SK-MEL-5 (cell line): ENCODE data around the gene CAMKMT. TPM values are rescaled to one million over a fixed set of nuclear protein-coding genes. Genes with fewer than 3 reads are reported as not detected.
A peak's percentile ranks its signal among the peaks of the same experiment; 100 is the strongest.
"Not testable (repeated sequence)": the region's sequence is repeated elsewhere in the genome, so short reads cannot be mapped to it uniquely, and the experiment has no call there.

Experiments
- DNase-seq: peaks from one replicate; pipeline ENCODE4 v3.0.0-alpha.2; 2016; ENCODE audit warnings: low read depth, low spot score
- in situ Hi-C: cut with HindIII; loops from 2 replicates; pipeline ENCODE4 v1.10.0; 2016; ENCODE audit warnings: low sequenced_read_pairs, high pct_unique_total_duplicates, low pct_unique_long_range_greater_than_20kb
- total RNA-seq: library from RNA; depleted of rRNA; stranded (reverse); fragments of >200 nt; shearing (Covaris generic); gene quantifications from 2 replicates; pipeline ENCODE4 v1.2.3, GENCODE V29; 2014

CAMKMT gene
- total RNA-seq, 1 experiment from 2014 or later, result 6.4 TPM

- in situ Hi-C loops, result no loop called here
- no peak for DNase-seq
Measured at GRCh38 chr2:44351676-44352075, 10.1 kb upstream of the CAMKMT start.

DNA sequence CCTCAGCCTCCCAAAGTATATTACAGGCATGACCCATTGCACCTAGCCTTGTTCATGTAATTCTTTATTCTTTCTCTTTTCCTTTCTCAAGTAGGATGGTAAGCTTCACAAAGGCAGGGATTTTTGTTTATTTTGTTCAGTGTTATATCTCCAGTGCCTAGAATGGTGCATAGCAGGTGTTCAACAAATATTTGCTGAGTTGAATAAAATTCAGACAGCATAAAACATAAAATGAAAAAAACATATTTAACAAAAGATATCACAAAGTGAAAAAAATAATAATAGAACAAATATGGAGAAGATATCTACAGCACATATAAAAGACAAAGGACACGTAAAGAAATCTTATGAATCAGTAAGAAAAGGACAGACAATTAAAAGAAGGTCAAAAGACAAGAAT is 9.2 kb upstream of the CAMKMT start:
- no peak for DNase-seq
- in situ Hi-C loops, result no loop called here

GRCh38 chr2:44354761-44355160 is 7.0 kb upstream of the CAMKMT start:
- no peak for DNase-seq
- in situ Hi-C loops, result no loop called here

- DNase-seq, result no peak
- in situ Hi-C loops, result no loop called here
Measured at GRCh38 chr2:44358503-44358902, 3.2 kb upstream of the CAMKMT start.

- in situ Hi-C loops, result no loop called here
- peak; percentile 44 for DNase-seq
Measured at GRCh38 chr2:44360749-44361329, 908 bp upstream of the CAMKMT start.

DNA sequence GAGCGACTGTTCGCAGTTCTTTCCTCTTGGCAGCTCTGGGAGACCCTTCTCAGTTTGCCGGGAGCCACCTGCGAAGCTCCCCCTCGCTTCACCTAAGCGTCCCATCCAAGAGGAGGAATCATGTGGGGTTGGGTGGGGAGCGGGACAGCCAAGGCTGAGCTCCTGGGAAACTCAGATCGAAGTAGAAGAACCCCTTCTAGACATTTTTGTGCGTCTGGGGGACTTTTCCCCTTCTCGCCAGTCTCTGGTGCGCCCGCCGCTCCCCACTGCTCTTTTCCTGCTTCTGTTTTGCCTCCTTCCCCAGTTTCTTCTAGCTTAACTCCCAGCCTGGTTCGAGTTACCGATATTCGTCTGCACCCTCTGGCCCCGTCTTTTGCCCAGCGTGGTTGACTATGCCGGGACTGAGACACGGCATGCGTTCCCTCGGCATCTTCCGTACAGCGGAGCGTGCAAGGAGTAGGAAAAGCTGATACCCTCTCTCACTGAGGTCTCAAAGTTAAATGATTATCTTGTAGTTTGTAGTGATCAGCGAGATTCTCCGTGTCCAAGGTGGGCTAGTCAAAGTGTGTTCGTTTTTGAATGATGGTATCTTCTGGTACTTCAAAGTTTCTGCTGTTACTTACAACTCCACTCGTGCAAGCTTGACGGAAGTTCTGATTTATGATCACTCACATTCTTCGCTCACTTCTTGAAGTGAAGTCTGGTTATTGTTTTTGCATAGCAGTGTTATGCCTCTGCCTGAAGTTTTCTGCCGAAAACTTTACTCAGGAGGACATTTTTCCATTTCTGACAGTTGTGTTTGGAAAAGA is 664 bp downstream of the CAMKMT start:
- in situ Hi-C loops, result no loop called here
- peak; percentile 47 for DNase-seq

DNA sequence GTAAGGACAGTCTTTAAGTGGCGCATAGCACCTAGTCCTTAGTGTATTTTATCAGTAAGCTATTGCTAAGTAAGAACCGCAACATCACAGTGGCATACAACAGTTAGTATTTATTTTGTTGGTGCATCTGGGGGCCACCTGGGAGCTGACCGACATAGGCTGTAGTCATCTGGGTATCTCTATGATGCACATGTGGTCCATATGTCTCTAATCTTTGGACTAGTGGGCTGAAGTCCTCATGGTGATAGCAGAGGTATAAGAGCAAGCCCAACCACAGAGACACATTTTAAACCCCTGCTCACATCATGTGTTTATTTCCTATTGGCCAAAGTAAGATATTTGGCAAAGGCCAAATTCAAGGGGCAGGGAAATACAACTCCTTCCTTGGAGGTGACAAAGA is 2.9 kb downstream of the CAMKMT start:
- DNase-seq, result no peak
- in situ Hi-C loops, result no loop called here

GRCh38 chr2:44367591-44367990 is 5.8 kb downstream of the CAMKMT start:
- in situ Hi-C loops, result no loop called here
- DNase-seq, result no peak

- in situ Hi-C loops, result no loop called here
- DNase-seq, result no peak
Measured at GRCh38 chr2:44369392-44369791, 7.6 kb downstream of the CAMKMT start.

DNA sequence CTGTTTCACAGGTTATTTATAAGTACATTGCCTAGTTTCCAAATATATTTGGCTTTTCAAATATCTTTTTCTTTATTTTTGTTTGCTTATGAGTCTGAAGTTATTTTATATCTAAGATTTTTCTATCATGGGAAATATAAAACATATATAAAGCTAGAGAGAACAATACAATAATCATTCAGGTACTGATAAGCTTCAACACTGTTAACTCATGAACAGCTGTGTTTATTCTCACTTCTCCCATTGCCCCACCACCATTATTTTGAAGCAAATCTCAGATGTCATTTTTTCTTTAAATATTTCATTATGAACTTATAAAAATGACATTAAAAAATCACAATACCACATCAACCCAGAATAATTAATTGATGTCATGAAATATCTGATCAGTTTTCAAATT is 9.7 kb downstream of the CAMKMT start:
- in situ Hi-C loops, result no loop called here
- DNase-seq, result no peak

- no peak for DNase-seq
- in situ Hi-C loops, result no loop called here
Measured at GRCh38 chr2:44372246-44372645, 10.5 kb downstream of the CAMKMT start.

GRCh38 chr2:44377486-44377885 is 15.7 kb downstream of the CAMKMT start:
- in situ Hi-C loops, result loop anchor here (25.0 kb wide), 1 partner anchor 360 kb away; no protein-coding TSS in a partner anchor
- no peak for DNase-seq

DNA sequence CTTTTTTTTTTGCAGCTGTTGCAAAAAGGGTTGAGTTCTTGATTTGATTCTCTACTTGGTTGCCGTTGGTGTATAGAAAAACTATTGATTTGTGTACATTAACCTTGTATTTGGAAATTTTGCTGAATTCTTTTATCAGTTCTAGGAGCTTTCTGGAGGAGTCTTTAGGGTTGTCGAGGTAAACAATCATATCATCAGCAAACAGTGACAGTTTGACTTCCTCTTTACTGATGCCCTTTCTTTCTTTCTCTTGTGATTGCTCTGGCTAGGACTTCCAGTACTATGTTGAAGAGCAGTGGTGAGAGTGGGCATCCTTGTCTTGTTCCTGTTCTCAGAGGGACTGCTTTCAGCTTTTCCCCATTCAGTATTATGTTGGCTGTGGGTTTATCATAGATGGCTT is 23.5 kb downstream of the CAMKMT start:
- in situ Hi-C loops, result loop anchor here (25.0 kb wide), 1 partner anchor 352 kb away; no protein-coding TSS in a partner anchor
- not testable (repeated sequence) for DNase-seq

DNA sequence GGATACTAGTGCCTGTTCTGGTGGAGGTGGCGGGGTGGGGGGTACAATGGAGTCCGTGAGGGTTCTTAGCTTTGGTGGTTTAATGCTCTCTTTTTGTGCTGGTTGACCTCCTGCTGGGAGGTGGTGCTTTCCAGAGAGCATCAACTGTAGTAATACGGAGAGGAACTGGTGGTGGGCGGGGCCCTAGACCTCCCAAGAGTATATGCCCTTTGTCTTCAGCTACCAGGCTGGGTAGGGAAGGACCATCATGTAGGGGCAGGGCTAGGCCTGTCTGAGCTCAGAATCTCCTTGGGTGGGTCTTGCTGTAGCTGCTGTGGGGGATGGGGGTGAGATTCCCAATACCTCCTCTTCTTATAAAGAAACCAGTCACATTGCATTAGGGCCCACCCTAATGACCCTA is 27.1 kb downstream of the CAMKMT start:
- in situ Hi-C loops, result loop anchor here (25.0 kb wide), 1 partner anchor 348 kb away; no protein-coding TSS in a partner anchor
- DNase-seq, result no peak

GRCh38 chr2:44389895-44390294 is 28.1 kb downstream of the CAMKMT start:
- DNase-seq, result peak; percentile 20
- in situ Hi-C loops, result loop anchor here (10.0 to 25.0 kb wide), 2 partner anchors 85 to 347 kb away; no protein-coding TSS in a partner anchor

- in situ Hi-C loops, result loop anchor here (10.0 to 25.0 kb wide), 2 partner anchors 82 to 345 kb away; no protein-coding TSS in a partner anchor
- DNase-seq, result peak; percentile 76
Measured at GRCh38 chr2:44392338-44392943, 30.7 kb downstream of the CAMKMT start.

- no peak for DNase-seq
- in situ Hi-C loops, result loop anchor here (10.0 to 25.0 kb wide), 2 partner anchors 77 to 340 kb away; no protein-coding TSS in a partner anchor
Measured at GRCh38 chr2:44397447-44398175, 35.9 kb downstream of the CAMKMT start.
